ENCODE results near the gene PHKB.
"Not testable (repeated sequence)": the region's sequence is repeated elsewhere in the genome, so short reads cannot be mapped to it uniquely, and the experiment has no call there.

PHKB gene

DNA sequence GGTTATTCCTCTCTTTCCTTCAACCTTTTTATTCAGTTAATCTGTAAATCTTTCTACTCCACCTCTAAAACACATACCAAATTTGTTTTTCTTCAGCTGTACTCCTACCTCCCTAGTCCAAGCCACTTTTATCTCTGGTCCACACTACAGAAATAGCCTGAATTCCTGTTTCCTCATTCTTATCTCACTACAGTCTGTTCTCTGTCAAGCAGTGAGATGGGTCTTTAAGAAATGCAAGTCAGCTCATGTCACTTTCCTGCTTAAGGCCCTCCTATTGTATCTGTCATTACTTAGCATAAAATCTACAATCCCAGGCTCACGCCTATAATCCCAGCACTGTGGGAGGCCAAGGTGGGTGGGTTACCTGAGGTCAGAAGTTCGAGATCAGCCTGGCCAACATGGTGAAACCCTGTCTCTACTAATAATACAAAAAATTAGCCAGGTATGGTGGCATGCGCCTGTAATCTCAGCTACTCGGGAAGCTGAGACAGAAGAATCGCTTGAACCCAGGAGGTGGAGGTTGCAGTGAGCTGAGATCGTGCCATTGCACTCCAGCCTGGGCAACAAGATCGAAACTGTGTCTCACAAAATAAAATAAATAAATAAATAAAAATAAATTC, 7.0 kb downstream of the PHKB start:
- H3K27me3 ChIP-seq (ENCODE audit: control insufficient read depth in 5 of 5, insufficient read depth in 4 of 5, low read length in 5 of 5); H3K27ac ChIP-seq (ENCODE audit: low read depth, low read length); H3K9me3 ChIP-seq (ENCODE audit: control insufficient read depth in 5 of 5, low read length in 5 of 5); H3K36me3 ChIP-seq (ENCODE audit: control insufficient read depth in 5 of 5, insufficient read depth in 5 of 5, low read length in 5 of 5); H3K4me3 ChIP-seq (ENCODE audit: low read depth in 1 of 5, low read length in 5 of 5); H3K9ac ChIP-seq (ENCODE audit: low read length in 5 of 5): not testable (repeated sequence)
- peaks cover 5 to 18% (median 17%) of the 10 kb centered on the region in 5 donors for H3K4me1 ChIP-seq (ENCODE audit: control insufficient read depth in 5 of 5, insufficient read depth in 5 of 5, low read length in 5 of 5)

DNA sequence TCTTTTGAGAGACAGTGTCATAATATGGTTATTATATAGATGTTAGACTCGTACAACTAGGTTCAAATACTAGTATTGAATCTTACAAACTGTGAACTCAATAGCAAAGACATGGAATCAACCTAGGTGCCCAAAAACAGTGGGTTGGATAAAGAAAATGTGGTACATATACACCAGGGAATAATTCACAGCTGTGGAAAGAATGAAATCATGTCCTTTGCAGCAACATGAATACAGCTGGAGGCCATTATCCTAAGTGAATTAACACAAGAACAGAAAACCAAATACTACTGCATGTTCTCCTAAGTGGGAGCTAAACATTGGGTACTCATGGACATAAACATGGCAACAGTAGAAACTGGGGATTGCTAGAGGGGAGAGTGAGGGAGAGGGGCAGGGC, 8.1 kb downstream of the PHKB start:
- Histone ChIP-seq H3K4me3 (ENCODE audit: low read depth in 1 of 5, low read length in 5 of 5) (no peak overlapping the region), H3K27ac (ENCODE audit: low read depth, low read length) (no peak overlapping the region), H3K36me3 (ENCODE audit: control insufficient read depth in 5 of 5, insufficient read depth in 5 of 5, low read length in 5 of 5) (peaks cover 0 to 6% (median 0%) of the 10 kb centered on the region in 5 donors), H3K9me3 (ENCODE audit: control insufficient read depth in 5 of 5, low read length in 5 of 5) (no peaks in the 10 kb centered on the region), H3K9ac (ENCODE audit: low read length in 5 of 5) (no peak overlapping the region), H3K4me1 (ENCODE audit: control insufficient read depth in 5 of 5, insufficient read depth in 5 of 5, low read length in 5 of 5) (peaks cover 3 to 11% (median 7%) of the 10 kb centered on the region in 5 donors), H3K27me3 (ENCODE audit: control insufficient read depth in 5 of 5, insufficient read depth in 4 of 5, low read length in 5 of 5) (no peaks in the 10 kb centered on the region)

DNA sequence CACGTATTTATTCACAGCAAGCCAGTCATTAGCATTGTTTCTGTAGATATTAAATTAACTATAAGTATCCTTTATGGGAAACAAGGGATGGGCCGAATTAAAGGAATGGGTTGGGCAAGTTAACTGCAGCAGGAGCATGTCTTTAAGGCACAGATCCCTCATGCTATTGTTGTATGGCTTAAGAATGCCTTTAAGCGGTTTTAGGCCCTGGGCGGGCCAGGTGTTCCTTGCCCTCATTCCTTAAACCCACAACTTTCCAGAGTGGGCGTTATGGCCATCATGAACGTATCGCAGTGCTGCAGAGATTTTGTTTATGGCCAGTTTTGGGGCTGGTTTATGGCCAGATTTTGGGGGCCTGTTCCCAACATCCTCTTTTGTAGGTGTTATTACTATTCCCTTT, 9.1 kb downstream of the PHKB start:
- no peaks in the 10 kb centered on the region for H3K9me3 ChIP-seq (ENCODE audit: control insufficient read depth in 5 of 5, low read length in 5 of 5)
- no peak overlapping the region for H3K9ac ChIP-seq (ENCODE audit: low read length in 5 of 5)
- H3K4me3 ChIP-seq (ENCODE audit: low read depth in 1 of 5, low read length in 5 of 5), result no peak overlapping the region
- H3K27ac ChIP-seq (ENCODE audit: low read depth, low read length), result no peak overlapping the region
- H3K27me3 ChIP-seq (ENCODE audit: control insufficient read depth in 5 of 5, insufficient read depth in 4 of 5, low read length in 5 of 5), result no peaks in the 10 kb centered on the region
- H3K36me3 ChIP-seq (ENCODE audit: control insufficient read depth in 5 of 5, insufficient read depth in 5 of 5, low read length in 5 of 5), result peaks cover 0 to 3% (median 0%) of the 10 kb centered on the region in 5 donors
- peaks cover under 1 to 8% (median 3%) of the 10 kb centered on the region in 5 donors for H3K4me1 ChIP-seq (ENCODE audit: control insufficient read depth in 5 of 5, insufficient read depth in 5 of 5, low read length in 5 of 5)

DNA sequence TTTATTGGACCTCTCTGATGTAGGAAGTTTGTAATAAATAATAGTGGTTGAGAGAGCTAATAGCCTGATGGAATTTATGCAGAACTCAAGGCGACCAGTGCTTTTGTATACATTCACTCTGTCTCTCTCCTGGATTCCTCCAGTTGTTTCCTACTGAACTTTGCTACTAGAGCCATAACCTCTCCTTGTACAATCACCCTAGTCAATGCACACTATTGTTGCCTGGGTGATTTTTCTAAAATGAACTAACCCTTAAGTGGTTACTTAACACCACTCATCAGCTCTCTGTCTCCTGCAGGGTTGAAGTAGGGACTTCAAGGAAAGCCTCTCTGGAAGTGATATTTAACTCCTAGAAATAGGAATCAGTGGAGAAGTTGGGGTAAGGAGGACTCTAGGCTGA, 9.7 kb downstream of the PHKB start:
- H3K4me1 ChIP-seq (ENCODE audit: control insufficient read depth in 5 of 5, insufficient read depth in 5 of 5, low read length in 5 of 5), result peaks cover 1 to 8% (median 3%) of the 10 kb centered on the region in 5 donors
- H3K27ac ChIP-seq (ENCODE audit: low read depth, low read length), result no peak overlapping the region

DNA sequence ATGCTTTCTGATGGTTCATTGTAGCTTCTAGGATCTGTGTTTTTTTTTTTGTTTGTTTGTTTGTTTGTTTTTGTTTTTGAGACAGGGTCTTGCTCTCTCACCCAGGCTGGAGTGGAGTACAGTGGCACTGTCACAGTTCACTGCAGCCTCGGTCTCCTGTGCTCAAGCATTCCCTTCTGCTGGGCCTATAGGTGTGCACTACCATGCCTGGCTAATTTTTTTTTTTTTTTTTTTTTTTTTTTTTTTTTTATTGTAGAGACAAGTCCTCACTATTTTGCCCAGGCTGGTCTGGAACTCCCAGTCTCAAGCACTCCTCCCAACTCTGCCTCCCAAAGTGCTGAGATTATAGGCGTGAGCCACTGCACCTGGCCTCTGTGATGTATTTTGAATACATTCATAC, 11.9 kb downstream of the PHKB start:
- not testable (repeated sequence) for H3K27ac ChIP-seq (ENCODE audit: low read depth, low read length); H3K4me1 ChIP-seq (ENCODE audit: control insufficient read depth in 5 of 5, insufficient read depth in 5 of 5, low read length in 5 of 5); H3K9ac ChIP-seq (ENCODE audit: low read length in 5 of 5); H3K36me3 ChIP-seq (ENCODE audit: control insufficient read depth in 5 of 5, insufficient read depth in 5 of 5, low read length in 5 of 5); H3K9me3 ChIP-seq (ENCODE audit: control insufficient read depth in 5 of 5, low read length in 5 of 5); H3K4me3 ChIP-seq (ENCODE audit: low read depth in 1 of 5, low read length in 5 of 5); H3K27me3 ChIP-seq (ENCODE audit: control insufficient read depth in 5 of 5, insufficient read depth in 4 of 5, low read length in 5 of 5)

More for the DNA sequence above, 9.7 kb downstream of the PHKB start:
- Histone ChIP-seq H3K27me3 (ENCODE audit: control insufficient read depth in 5 of 5, insufficient read depth in 4 of 5, low read length in 5 of 5) (no peaks in the 10 kb centered on the region), H3K9ac (ENCODE audit: low read length in 5 of 5) (no peak overlapping the region), H3K9me3 (ENCODE audit: control insufficient read depth in 5 of 5, low read length in 5 of 5) (no peaks in the 10 kb centered on the region), H3K4me3 (ENCODE audit: low read depth in 1 of 5, low read length in 5 of 5) (no peak overlapping the region), H3K36me3 (ENCODE audit: control insufficient read depth in 5 of 5, insufficient read depth in 5 of 5, low read length in 5 of 5) (peaks cover 0 to 3% (median 0%) of the 10 kb centered on the region in 5 donors)

DNA sequence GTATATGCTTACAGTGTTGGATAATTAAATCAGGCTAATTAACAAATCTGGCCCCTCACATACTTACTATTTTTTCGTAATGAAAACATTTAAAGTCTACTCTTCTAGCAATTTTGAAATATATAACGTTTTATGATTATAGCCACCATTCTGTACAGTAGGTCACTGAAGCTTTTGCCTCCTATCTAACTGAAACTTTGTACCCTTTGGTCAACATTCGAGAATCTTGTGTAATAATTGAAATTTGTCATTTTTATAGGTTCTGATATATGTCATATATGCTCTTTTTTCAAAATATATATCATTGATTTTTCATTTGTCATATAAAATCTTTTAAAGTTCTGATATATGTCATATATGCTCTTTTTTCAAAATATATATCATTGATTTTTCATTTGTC, 12.7 kb downstream of the PHKB start:
- Histone ChIP-seq H3K27me3 (ENCODE audit: control insufficient read depth in 5 of 5, insufficient read depth in 4 of 5, low read length in 5 of 5) (no peaks in the 10 kb centered on the region), H3K9ac (ENCODE audit: low read length in 5 of 5) (no peak overlapping the region), H3K27ac (ENCODE audit: low read depth, low read length) (no peak overlapping the region), H3K4me1 (ENCODE audit: control insufficient read depth in 5 of 5, insufficient read depth in 5 of 5, low read length in 5 of 5) (peaks cover 0 to 7% (median 3%) of the 10 kb centered on the region in 5 donors), H3K4me3 (ENCODE audit: low read depth in 1 of 5, low read length in 5 of 5) (no peak overlapping the region), H3K9me3 (ENCODE audit: control insufficient read depth in 5 of 5, low read length in 5 of 5) (no peaks in the 10 kb centered on the region), H3K36me3 (ENCODE audit: control insufficient read depth in 5 of 5, insufficient read depth in 5 of 5, low read length in 5 of 5) (peaks cover 0 to 3% (median 0%) of the 10 kb centered on the region in 5 donors)

DNA sequence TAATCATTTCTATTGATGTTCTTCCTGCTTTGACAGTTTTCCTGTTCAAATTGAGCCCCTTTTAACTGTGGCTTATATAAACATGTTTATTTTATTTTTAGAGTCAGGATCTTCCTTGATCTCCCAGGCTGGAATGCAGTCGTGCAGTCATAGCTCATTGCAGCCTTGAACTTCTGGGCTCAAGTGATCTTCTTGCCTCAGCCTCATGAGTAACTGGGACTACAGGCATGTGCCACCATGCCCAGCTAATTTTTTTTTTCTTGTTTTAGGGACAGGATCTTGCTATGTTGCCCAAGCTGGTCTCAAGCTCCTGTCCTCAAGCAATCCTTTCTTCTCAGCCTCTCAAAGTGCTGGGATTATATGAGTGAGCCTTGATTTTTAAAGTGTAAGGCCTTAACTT, 14.7 kb downstream of the PHKB start:
- Histone ChIP-seq H3K27ac (ENCODE audit: low read depth, low read length) (no peak overlapping the region), H3K36me3 (ENCODE audit: control insufficient read depth in 5 of 5, insufficient read depth in 5 of 5, low read length in 5 of 5) (peaks cover 0 to 3% (median 0%) of the 10 kb centered on the region in 5 donors), H3K9me3 (ENCODE audit: control insufficient read depth in 5 of 5, low read length in 5 of 5) (no peaks in the 10 kb centered on the region), H3K9ac (ENCODE audit: low read length in 5 of 5) (no peak overlapping the region), H3K27me3 (ENCODE audit: control insufficient read depth in 5 of 5, insufficient read depth in 4 of 5, low read length in 5 of 5) (no peaks in the 10 kb centered on the region), H3K4me1 (ENCODE audit: control insufficient read depth in 5 of 5, insufficient read depth in 5 of 5, low read length in 5 of 5) (peaks cover 0 to 7% (median 3%) of the 10 kb centered on the region in 5 donors), H3K4me3 (ENCODE audit: low read depth in 1 of 5, low read length in 5 of 5) (no peak overlapping the region)

GRCh38 chr16:47476654-47477345, 15.7 kb downstream of the PHKB start:
- Histone ChIP-seq H3K27ac (ENCODE audit: low read depth, low read length) (no peak overlapping the region), H3K36me3 (ENCODE audit: control insufficient read depth in 5 of 5, insufficient read depth in 5 of 5, low read length in 5 of 5) (peaks cover 0 to 3% (median 0%) of the 10 kb centered on the region in 5 donors), H3K4me3 (ENCODE audit: low read depth in 1 of 5, low read length in 5 of 5) (no peak overlapping the region), H3K27me3 (ENCODE audit: control insufficient read depth in 5 of 5, insufficient read depth in 4 of 5, low read length in 5 of 5) (no peaks in the 10 kb centered on the region), H3K4me1 (ENCODE audit: control insufficient read depth in 5 of 5, insufficient read depth in 5 of 5, low read length in 5 of 5) (peaks cover 0 to 7% (median 3%) of the 10 kb centered on the region in 5 donors), H3K9me3 (ENCODE audit: control insufficient read depth in 5 of 5, low read length in 5 of 5) (no peaks in the 10 kb centered on the region), H3K9ac (ENCODE audit: low read length in 5 of 5) (no peak overlapping the region)

DNA sequence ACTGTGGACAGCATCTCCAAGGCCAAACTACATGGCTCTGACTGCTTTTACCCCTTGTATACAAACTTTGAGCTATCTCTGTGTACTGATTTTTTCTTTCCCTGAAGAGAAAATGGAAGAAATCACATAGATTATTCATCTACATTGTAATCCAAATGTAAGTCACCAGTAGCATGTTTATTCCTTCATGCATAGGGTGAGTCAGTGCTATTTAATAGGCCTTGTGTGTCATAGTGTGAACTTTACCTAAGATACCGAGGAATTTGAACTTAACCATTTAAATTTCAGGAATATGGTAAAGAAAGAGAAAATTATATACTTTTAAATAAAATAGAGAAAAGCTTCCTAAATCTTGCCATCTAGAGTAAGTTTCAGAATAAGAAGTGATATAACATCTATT, 16.5 kb downstream of the PHKB start:
- no peaks in the 10 kb centered on the region for H3K9me3 ChIP-seq (ENCODE audit: control insufficient read depth in 5 of 5, low read length in 5 of 5)
- H3K4me3 ChIP-seq (ENCODE audit: low read depth in 1 of 5, low read length in 5 of 5), result no peak overlapping the region
- peaks cover 0 to 3% (median 0%) of the 10 kb centered on the region in 5 donors for H3K36me3 ChIP-seq (ENCODE audit: control insufficient read depth in 5 of 5, insufficient read depth in 5 of 5, low read length in 5 of 5)
- H3K27me3 ChIP-seq (ENCODE audit: control insufficient read depth in 5 of 5, insufficient read depth in 4 of 5, low read length in 5 of 5), result no peaks in the 10 kb centered on the region
- no peak overlapping the region for H3K9ac ChIP-seq (ENCODE audit: low read length in 5 of 5)
- peaks cover 0 to 7% (median 3%) of the 10 kb centered on the region in 5 donors for H3K4me1 ChIP-seq (ENCODE audit: control insufficient read depth in 5 of 5, insufficient read depth in 5 of 5, low read length in 5 of 5)
- no peak overlapping the region for H3K27ac ChIP-seq (ENCODE audit: low read depth, low read length)

DNA sequence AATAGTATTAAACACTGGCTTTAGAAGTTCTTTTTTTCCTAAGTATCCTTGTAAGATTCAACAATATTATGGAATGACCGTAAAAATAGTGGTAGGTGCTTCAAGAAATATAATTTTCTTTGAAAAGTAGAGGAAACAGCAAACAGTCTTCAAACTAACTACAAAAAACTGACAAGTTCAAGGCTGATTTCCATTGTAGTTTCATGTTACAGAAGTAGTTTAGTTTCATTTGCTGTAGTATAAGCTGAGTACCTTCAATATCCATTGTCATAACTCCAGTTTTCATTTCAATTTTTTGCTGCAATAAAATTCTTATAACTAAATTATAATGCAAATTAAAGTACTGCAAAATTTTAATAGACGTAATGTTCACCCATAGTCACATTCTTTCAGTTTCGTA, 19.3 kb downstream of the PHKB start:
- Histone ChIP-seq H3K36me3 (ENCODE audit: control insufficient read depth in 5 of 5, insufficient read depth in 5 of 5, low read length in 5 of 5) (peaks cover 0 to 8% (median 0%) of the 10 kb centered on the region in 5 donors), H3K9me3 (ENCODE audit: control insufficient read depth in 5 of 5, low read length in 5 of 5) (no peaks in the 10 kb centered on the region), H3K27ac (ENCODE audit: low read depth, low read length) (no peak overlapping the region), H3K27me3 (ENCODE audit: control insufficient read depth in 5 of 5, insufficient read depth in 4 of 5, low read length in 5 of 5) (no peaks in the 10 kb centered on the region), H3K4me1 (ENCODE audit: control insufficient read depth in 5 of 5, insufficient read depth in 5 of 5, low read length in 5 of 5) (peaks cover 0 to 6% (median 3%) of the 10 kb centered on the region in 5 donors), H3K9ac (ENCODE audit: low read length in 5 of 5) (no peak overlapping the region), H3K4me3 (ENCODE audit: low read depth in 1 of 5, low read length in 5 of 5) (no peak overlapping the region)
